Measurements from ENCODE around the gene KRT76.

- TF ChIP-seq CTCF (IDR thresholded peaks at IDR 0.05) (no peak), POLR2AphosphoS5 (IDR thresholded peaks at IDR 0.05) (no peak), EP300 (IDR thresholded peaks at IDR 0.05) (no peak)
Measured at GRCh38 chr12:52753283-52753682, 23.9 kb downstream of the KRT76 start.

Measured in gastroesophageal sphincter (tissue), 3 donors.